HG03354 (cell line): ENCODE measurements around the gene BACE1-AS.

Experiments
- ATAC-seq: cut with Tn5 transposase; IDR thresholded peaks from one replicate; pipeline ENCODE4 v1.9.1; 2021; ENCODE audit warnings: mild to moderate bottlenecking; ENCODE audit not compliant: unreplicated experiment, poor library complexity, severe bottlenecking

Gene BACE1-AS

DNA sequence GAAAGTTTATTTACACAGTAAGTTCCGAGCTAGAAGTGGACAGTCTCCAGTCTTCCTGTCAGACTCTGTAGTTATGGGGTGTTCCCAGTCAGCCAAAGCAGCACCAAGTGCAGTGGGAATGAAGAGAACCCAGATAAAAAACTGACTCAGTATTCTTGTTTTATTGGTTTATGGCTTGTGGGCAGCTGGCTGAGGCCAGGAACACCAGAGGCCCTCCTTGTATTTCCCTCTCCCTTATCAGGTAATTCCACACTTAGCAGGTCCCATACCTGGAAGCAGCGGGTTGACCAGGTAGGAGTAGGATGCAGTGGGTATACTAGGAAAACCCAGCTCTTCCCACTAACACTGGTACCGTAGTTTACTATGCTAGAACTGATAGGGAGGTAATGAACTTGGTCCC, 3.5 kb upstream of the BACE1-AS start:
- ATAC-seq: no peak

DNA sequence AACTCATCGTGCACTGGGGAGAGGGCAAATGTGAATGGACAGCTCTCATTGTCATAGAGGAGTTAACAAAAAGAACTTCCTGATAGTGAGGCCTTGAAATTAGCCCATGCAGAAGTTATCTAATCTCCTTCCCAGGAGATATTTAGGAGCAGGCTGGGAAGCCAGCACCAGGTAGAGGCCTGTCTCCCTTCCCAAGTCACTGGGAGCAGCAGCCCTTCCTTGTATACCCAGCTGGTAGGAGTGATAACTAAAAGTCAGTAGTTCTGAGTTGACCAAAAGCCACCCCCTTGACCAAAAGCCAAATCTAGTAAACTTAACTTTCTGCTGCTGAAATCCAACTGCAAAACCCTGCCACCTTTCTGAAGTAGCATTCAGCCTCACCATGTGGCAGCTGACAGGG, 1.4 kb upstream of the BACE1-AS start:
- no peak for ATAC-seq

DNA sequence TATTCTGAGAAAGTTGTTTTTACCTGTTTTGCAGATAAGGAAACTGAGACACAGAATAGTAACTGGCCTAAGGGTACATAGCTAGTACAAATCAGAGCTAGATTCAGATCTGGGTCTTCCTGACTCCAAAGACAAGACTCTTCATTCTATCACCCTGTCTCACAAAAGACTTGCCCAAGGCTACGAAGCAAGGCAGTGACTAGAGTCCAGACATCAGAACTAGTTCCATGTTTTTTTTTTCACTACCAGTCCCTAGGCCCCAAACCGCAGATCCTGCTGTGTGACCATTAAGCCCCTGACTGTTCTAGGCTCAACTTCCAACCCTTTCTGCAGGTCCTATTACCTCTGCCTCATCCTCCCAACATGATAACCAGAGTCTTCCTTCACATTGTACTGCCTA, 1.5 kb downstream of the BACE1-AS start:
- no peak for ATAC-seq

DNA sequence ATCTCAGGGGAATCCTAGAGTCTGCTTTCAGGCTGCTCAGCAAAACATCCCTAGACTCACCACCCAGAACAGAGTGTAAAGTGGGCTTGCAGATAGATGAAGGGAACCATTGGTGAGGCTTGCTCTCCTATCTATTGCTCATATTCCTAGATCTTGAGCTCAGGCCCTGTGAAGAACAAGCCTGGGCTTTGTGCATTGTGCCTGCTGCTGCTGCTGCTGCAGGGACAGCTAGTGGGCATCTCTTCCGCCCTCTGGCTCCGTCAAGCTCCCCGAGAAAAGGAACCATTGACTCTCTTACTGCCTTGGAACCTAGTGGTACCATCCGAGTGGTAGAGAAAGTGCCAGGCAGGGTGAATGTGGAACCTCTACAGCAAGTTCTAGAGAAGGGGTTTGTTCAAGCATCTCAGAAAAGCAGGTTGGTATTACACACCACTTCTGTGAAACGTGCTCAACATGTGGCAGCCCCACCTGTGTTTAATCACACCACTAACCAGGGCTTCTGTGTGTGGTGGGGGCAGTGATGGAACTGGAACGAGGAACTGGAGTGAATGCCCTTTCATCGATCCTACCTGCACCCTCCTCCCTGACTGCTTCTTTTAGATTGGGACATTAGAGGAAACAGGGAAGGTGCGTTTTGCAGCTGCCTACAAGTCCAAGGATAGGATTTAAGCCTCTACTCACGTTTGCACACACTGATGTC, 4.4 kb downstream of the BACE1-AS start:
- no peak for ATAC-seq

DNA sequence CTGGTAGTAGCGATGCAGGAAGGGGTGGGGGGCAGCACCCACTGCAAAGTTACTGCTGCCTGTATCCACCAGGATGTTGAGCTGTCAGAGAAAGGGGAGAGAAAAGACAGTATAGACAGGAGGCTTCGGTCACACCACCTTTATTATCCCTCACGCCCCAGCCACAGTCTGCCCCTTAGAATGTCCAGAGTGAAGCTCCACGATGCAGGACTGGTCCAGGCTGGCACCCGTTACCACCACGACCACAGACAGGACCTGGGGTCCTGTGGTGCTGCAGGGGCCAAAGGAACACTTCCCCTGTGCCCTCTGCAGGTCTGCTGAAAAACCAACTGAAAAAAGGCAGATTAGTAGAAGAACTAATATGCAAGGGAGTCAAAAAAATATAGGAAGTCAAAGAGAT, 5.7 kb downstream of the BACE1-AS start:
- no peak for ATAC-seq

DNA sequence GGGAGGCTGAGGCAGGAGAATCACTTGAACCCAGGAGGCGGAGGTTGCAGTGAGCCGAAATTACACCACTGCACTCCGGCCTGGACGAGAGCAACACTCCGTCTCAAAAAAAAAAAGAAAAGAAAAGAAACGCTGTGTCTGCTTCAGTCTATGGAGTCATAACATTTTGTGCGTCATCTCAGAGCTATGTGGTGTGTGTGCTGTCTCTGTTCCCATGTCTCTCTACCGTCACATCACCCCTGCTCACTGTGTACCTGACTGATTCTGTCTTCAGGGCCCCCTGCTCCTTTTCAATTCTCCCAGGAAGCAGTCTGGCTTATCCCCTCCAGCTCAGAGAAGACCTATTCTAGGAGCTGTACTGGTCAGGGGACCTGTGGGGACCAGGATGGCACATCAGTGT, 7.0 kb downstream of the BACE1-AS start:
- ATAC-seq: no peak

DNA sequence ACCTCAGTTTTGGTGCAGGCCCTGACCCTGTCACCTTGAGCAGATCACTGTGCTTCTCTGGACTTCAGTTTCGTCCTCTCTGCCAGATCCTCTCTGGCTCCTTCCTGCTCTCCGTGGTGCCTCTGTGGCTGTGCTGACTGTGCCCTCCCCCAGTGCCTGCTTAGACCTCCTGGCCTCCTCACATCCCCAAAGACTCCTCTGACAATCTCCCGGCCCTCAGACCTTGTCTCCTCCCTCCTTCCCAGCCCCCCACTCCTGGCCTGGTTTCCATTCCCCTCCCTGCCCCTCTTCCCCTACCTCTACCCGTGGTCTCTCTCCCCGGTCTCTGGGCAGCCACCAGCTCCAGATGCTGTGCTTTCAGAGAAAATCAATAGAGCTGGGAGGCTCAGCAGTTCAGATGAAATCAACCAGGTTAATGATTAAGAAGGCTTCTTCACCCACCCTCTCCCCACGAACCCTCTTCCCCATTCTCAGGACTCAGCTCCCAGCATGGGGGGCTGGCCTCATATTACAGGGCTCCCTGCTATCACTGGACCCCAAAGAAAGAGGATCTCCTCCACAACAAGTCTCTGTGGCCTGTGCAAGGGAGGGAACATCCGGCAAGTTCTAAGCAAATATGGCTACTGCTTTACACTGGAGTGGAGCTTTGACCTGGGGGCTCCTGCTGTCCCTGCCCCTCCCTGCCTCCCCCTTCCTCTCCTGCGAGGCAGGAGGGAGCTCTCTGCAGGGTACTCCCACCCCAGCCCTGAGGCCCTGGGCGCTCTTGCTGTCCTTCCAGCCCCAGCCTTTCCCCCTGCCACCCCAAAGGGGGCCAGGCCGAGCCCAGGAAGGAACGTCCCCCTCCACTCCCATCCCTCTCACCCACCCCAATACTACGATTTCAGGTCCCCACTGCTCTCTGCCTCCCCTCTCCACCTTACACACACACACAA, 8.5 kb downstream of the BACE1-AS start:
- ATAC-seq: no peak

DNA sequence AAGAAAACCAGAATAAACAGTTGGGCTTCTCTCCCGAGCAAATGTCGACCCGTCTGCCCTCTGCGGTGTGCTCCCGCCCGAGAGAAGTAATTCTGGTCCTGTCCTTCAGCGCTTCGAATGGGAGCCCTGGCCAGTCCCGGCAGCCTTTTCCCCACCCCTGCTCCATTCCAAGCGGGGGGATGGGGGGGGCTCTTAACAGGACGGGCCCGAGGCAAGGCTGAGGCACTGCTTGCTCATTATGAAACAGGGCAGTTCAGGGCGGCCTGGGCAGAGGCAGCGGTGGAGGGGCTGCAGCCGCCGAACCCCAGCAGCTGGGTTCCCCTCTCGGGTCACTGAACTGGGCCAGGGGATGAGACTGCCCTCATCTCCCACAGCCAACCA, 9.1 kb downstream of the BACE1-AS start:
- no peak for ATAC-seq

DNA sequence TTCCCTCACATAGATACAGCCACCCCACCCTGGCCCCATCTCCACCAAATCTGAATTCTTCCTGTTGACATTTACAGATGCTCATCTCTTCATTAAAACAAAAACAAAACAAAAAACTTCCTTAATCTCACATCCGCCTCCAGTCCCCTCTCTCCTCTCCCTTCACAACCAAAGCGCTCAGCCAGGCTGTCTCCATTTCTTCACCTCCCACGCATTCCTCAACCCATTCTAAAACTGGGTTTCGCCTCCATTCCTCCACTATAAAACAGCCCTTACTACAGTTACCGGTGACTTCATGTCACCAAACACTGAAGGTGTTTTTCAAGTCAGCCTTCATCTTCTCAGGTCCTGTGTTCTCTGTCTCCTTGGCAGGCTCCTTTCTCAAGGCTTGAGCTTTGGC, 9.6 kb downstream of the BACE1-AS start:
- ATAC-seq: no peak

DNA sequence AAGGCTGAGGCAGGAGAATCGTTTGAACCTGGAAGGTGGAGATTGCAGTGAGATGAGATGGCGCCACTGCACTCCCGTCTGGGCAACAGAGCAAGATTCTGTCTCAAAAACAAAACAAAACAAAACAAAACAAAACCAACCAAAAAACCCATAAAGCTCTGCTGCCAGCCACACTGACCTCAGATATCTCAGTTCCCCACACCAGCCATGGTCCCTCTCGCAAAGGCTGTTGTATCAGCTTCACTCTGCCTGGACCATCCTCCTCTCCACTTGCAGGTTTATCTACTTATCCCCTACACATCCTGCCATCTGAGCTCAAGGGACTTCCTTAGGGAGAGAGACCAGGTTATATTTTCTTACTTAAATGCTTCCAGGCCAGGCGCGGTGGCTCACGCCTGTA, 11.1 kb downstream of the BACE1-AS start:
- ATAC-seq: no peak

DNA sequence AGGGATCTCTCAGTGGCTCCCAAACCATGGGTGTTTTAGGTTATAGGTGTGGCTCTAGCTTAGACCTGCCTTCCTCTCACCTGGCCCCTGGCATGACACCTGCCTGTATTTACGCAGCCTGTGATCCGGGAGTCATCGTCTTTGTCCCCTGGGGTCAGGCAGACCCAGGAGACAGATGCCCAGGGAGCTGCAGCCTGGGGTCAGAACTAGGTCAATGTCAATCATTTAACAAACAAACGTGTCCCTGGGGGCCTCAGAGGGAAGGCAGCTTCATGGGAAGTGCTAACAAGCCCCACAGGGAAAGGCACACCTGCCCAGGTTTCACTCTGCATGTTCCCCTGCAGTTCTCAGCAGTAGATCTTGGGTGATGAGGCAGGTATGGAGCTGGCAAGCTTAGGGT, 12.0 kb downstream of the BACE1-AS start:
- ATAC-seq: no peak

DNA sequence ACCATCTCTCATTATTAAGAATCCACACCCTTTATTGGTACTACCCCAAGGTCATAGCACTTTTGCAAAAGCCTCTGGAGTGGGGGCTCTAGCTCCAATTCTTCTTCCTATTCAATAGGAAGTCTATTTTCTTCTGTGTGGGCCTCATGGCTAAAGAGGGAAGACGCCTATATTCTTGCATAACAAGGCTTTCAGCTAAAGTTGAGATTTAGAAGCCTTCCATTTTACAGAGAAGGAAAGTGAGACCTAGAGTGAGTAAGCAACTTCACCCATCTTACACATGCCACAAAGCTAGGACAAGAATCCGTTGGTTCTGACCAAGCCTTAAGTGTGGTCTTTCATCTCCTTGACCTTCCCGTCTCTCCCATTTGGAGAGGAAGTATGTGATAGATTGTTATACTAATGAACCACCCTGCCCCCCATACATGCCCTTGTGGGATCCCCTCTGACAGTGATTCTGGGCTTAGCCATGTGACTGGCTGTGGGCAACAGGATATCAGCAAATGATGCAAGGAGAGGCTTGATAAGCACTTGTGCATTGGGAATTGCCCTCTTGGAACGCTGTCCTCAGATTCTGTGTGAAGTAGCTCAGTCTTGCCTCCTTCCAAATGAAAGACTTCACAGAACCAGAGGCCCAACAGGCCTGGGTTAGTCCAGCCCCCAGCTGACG, 12.6 kb downstream of the BACE1-AS start:
- no peak for ATAC-seq

DNA sequence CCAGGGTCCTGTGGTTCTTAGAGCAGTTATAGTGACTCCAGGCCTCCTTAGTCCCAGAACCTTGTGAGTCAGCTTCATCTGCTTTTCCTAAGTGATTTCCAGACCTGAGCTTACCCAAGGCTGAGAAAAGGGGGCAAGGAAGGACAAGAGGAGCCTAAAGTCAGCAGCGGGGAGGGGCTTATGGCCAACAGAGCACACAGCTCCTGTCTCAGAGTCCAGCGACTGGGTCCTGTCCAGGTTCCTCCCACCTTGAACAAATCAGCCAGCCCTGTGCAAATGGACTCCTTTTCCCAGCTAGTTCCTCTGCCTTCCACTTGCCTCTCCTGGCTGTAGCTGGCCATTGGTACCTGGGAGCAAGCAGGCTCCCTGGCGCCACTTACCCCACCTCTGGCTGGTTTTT, 14.0 kb downstream of the BACE1-AS start:
- ATAC-seq: no peak

DNA sequence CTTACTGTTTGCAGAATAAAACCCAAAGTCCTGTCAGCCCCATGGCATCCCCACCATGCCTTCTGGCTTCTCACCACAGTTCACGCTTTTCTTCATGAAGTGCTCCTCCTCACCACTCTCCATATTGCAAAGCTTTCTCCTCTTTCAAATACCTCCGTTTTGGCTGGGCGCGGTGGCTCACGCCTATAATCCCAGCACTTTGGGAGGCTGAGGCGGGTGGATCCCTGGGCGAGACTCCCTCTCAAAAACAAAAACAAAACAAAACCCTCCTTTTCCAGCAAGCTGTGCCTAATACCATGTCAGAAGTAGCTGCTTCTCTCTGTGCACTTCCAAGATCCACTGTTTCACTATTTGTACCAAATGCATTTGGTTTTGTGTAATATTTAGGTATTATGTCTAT, 18.2 kb downstream of the BACE1-AS start:
- ATAC-seq: no peak

DNA sequence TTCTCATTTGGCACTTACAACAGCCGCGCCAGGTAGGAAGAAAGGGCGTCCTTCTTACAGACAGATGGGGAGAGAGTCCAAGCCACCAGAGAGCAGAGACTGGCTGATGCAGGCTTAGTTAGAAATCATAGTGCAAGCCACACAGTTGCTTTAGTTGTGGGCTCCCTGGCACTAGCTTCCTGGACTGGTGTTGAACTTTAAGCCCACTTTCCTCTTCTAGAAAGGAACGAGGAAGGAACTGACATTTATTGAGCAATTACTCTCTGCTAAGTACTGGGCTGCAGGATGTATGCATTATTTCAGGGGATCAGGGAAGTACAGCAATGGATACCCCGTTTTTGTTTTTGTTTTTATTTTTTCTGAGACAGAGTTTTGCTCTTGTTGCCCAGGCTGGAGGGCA, 21.9 kb downstream of the BACE1-AS start:
- no peak for ATAC-seq

DNA sequence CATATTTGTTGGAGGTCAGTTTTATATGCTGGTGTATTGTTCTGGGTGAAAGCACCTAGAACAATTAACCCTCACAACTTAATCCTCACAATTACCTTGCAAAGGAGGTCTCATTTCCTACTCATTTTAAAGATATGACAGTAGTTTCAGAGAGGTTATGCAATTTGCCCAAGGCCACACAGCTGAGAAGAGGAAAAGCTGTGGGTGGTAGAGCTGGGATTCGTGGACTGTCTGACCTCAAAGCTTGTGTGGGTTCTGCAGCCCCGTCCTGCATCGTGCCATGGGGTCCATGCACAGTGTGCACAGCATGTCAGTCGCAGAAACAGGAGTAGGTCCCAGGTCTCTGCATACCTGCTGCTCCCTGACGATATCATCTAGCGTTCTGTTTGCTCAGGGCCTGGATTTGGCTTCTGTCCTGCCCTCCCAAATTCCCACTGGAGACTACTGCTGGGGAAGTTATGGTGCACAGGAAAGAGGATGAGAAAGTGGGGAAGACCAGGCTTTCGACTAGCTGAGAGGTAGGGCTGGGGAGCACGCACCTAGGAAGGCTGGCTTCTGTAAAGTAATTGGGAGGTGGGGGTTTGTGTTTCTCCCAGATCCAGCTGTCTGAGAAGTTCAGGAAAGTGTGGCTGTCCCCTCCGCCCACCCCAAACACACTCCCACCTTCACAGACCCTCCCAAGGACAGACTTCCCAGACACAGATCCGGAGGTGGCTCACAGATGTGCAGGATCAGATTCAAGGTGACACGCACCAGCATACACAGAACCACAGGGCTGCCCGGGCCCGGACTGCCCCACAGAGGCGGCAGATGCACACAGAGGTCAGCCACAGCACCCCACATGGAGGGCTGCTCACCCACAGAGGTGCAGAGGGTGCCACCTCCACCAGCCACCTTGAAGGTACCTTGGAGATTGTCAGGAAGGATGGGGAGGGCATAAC, 23.0 kb downstream of the BACE1-AS start:
- ATAC-seq: no peak

DNA sequence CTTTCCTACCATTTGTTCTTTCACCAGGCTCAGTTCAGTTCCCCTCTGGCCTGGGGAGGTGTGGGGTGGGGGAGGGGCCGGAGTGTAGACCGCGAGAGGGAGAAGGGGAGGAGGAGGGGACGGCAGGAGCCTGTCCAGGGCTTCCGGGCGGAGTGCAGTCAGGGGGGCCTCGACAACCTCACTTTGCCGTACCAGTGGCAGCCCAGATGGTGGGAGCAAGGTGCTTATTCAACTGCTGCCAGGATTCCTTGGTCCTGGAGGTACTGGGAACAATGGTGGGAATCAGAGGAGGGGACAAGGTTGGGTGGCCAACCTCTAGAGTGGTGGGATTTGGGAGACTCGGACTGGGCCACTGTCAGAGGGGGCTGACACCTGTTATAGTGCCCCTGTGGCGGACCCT, 23.7 kb downstream of the BACE1-AS start:
- ATAC-seq: no peak

DNA sequence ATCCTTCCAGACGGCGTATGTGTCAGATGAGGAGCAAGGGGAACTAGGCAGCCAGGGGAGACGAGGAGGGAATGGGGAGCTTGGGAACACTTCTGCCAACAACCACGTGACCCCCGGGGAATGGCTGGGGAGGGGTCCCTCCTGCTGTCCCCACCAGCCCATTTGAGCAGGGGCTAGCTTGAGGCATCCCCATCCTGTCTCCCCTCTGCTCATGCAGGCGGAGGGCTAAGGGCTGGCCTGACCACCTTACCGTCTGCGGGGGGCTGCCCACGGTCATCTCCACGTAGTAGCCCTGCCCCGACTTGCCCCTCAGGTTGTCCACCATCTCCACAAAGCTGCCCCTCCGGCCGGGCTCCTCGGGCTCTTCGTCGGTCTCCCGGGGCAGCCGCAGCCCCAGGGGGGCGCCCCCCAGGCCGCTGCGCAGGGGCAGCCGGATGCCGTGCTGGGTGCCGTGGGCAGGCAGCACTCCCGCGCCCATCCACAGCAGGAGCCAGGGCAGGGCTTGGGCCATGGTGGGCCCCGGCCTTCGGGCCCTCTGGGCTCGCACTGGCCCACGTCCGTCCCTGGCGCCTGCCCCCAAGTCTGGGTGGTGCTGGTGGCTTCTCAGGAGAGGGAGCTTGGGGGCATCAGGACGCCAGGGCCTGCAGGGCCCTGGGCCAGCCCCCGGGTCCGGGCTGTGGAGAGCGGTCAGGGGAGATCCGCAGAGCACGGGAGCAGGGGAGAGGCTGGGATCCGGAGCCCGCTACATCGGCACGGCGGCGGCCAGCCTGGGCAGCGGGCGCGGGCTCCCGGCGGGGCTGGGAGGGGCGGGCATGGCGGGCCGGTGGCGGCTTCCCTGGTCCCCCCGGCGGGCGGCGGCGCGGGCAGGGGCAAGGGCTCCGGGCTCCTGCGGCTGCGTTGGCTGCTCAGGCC, 24.4 kb downstream of the BACE1-AS start:
- no peak for ATAC-seq
